CD4-positive, alpha-beta T cell (primary cell): ENCODE data around the gene TNS3. TPM values are rescaled to one million over a fixed set of nuclear protein-coding genes. Genes with fewer than 3 reads are reported as not detected.

Experiments
- ATAC-seq: fragments of 200-7000 bp; cut with Tn5 transposase; one replicate; pipeline ENCODE4 v1.10.0; 2022; ENCODE audit warnings: mild to moderate bottlenecking; ENCODE audit not compliant: poor library complexity
- CTCF ChIA-PET: fragments of 350-600 bp; sonication (Branson Sonifier 250); formaldehyde crosslinking; loops from one replicate; lab custom pipeline; 2021; ENCODE audit warnings: antibody characterized with exemption, inconsistent platforms; lab: Charles Lee
- POLR2A ChIA-PET: fragments of 350-600 bp; sonication (Branson Sonifier 250); formaldehyde crosslinking; loops from one replicate; lab custom pipeline; 2021; ENCODE audit warnings: antibody characterized with exemption, inconsistent platforms; lab: Charles Lee
- DNase-seq, 14 experiments: peaks; one replicate each; pipeline ENCODE4 v3.0.0-alpha.2; 2013 to 2020; ENCODE audit warnings: mixed read lengths in 2 of 14
- H3K27ac ChIP-seq, 2 donors: one replicate each; pipeline versions ENCODE4 v1.5.1 to v1.7.0; 2013; ENCODE audit warnings: low read length in 2 of 2, low read depth in 1 of 2, mild to moderate bottlenecking in 1 of 2
- H3K27me3 ChIP-seq, 2 experiments: 1 replicate in 1 of 2; 2 replicates in 1 of 2; pipeline versions ENCODE4 v1.6.1 to v1.7.0; 2013; ENCODE audit warnings: low read length in 2 of 2, control low read depth in 1 of 2, mild to moderate bottlenecking in 1 of 2, moderate library complexity in 1 of 2; ENCODE audit not compliant: insufficient read depth in 2 of 2, control insufficient read depth in 1 of 2
- H3K36me3 ChIP-seq: one replicate; pipeline ENCODE4 v1.6.1; 2013; ENCODE audit warnings: low read length, control low read depth; ENCODE audit not compliant: insufficient read depth
- H3K4me1 ChIP-seq: one replicate; pipeline ENCODE4 v1.6.1; 2013; ENCODE audit warnings: low read length, control low read depth; ENCODE audit not compliant: insufficient read depth
- H3K4me3 ChIP-seq: one replicate; pipeline ENCODE4 v1.5.1; 2013; ENCODE audit warnings: mild to moderate bottlenecking, low read length, moderate library complexity
- H3K9me3 ChIP-seq, 2 experiments: 1 replicate in 1 of 2; 2 replicates in 1 of 2; pipeline versions ENCODE4 v1.6.1 to v1.7.0; 2013; ENCODE audit warnings: low read length in 2 of 2, mild to moderate bottlenecking in 2 of 2, control low read depth in 1 of 2, moderate library complexity in 1 of 2; ENCODE audit not compliant: control insufficient read depth in 1 of 2, insufficient read depth in 1 of 2
- H3K27ac Mint-ChIP-seq: one replicate; pipeline ENCODE4 v1.8.0; 2020; ENCODE audit warnings: mixed read lengths
- H3K27me3 Mint-ChIP-seq: one replicate; pipeline ENCODE4 v1.8.0; 2021; ENCODE audit warnings: mixed read lengths
- H3K36me3 Mint-ChIP-seq: one replicate; pipeline ENCODE4 v1.8.0; 2021; ENCODE audit warnings: low read depth, mixed read lengths
- H3K4me1 Mint-ChIP-seq: one replicate; pipeline ENCODE4 v1.8.0; 2021; ENCODE audit warnings: low read depth, mixed read lengths
- H3K4me3 Mint-ChIP-seq: one replicate; pipeline ENCODE4 v1.8.0; 2020; ENCODE audit warnings: mild to moderate bottlenecking, mixed read lengths
- H3K9me3 Mint-ChIP-seq: one replicate; pipeline ENCODE4 v1.8.0; 2020; ENCODE audit warnings: mixed read lengths
- CTCF ChIP-seq: fragments of 200-600 bp; IDR thresholded peaks from one replicate; pipeline ENCODE4 v1.8.0; 2022; ENCODE audit warnings: antibody characterized with exemption, mild to moderate bottlenecking
- intact Hi-C, 2 experiments: fragments of 100-400 bp; cut with DNase I in 1 of 2; cut with micrococcal nuclease in 1 of 2; formaldehyde crosslinking; loops; one replicate each; pipeline versions ENCODE4 v1.15.1 to v1.9.0; 2023 to 2025; cut with DNase I, micrococcal nuclease
- total RNA-seq, 174 experiments: library from RNA in 2 of 174; stranded (reverse) in 2 of 174; gene quantifications; one replicate each; pipeline ENCODE4 v1.2.3 and lab custom pipeline; 2021 to 2026

The TNS3 gene
- total RNA-seq, 2 experiments from 2014 or later = 0.16 to 0.47 TPM

DNA sequence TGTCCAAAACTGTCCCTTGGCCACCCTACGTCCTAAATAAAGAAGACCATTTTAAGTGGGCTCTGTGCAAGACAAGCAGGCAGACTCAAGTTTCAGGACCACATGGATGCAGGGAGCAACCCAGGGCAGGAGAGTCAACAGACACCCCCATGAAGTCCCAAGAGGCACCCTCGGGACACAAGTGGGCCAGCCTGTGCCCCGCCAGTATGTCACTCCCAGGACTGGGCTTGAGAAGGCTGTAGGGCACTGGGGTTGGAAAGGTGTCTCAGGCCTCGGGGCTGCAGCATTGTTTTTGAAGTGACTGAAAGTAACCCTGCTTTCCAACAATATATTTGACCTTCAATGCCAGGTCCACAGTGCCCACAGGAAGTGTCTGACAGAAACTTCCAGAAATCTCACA, 157.4 kb downstream of the TNS3 start:
- H3K4me3 ChIP-seq = no peak overlapping the region
- ATAC-seq = no peak
- no peaks in the 10 kb centered on the region for H3K36me3 ChIP-seq
- peaks cover 0 to 6% of the 10 kb centered on the region in 2 experiments for H3K9me3 ChIP-seq
- TF ChIP-seq CTCF = no peak
- Mint-ChIP-seq H3K9me3 (no peaks in the 10 kb centered on the region), H3K4me1 (no peaks in the 10 kb centered on the region), H3K27me3 (no peaks in the 10 kb centered on the region), H3K36me3 (no peaks in the 10 kb centered on the region), H3K4me3 (no peak overlapping the region), H3K27ac (no peak overlapping the region)
- H3K27me3 ChIP-seq = no peaks in the 10 kb centered on the region
- ChIA-PET POLR2A (no interaction called here), CTCF (no interaction called here)
- no peak for DNase-seq
- H3K27ac ChIP-seq = no peak overlapping the region
- no peaks in the 10 kb centered on the region for H3K4me1 ChIP-seq
- intact Hi-C loops = no loop called here

DNA sequence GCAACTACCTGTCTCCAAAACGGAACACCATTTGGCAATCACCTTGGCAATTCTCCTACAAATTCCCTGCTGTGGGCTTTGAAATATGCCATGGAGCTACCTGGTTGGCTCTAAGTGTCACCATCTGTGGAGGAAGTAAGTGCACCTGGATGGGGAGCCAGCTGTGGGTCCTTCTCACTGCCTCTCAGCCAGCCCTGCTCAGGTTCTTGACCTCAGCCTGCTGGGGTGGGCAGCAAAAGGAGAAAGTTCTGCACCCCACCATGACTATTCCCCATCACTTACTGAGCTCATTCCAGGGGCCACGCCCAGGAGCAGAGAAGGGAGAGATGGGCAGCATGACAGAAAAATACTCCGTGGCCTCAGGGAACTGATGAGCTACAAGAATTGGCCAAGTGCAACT, 158.7 kb downstream of the TNS3 start:
- Mint-ChIP-seq H3K27me3 (no peaks in the 10 kb centered on the region), H3K4me1 (no peaks in the 10 kb centered on the region), H3K27ac (no peak overlapping the region), H3K36me3 (no peaks in the 10 kb centered on the region), H3K4me3 (no peak overlapping the region), H3K9me3 (no peaks in the 10 kb centered on the region)
- no peak for TF ChIP-seq CTCF
- Histone ChIP-seq H3K9me3 (peaks cover 0 to 11% of the 10 kb centered on the region in 2 experiments), H3K27me3 (no peaks in the 10 kb centered on the region), H3K27ac (no peak overlapping the region), H3K4me3 (no peak overlapping the region), H3K36me3 (no peaks in the 10 kb centered on the region), H3K4me1 (no peaks in the 10 kb centered on the region)
- no peak for ATAC-seq
- CTCF ChIA-PET = no interaction called here
- intact Hi-C loops = no loop called here
- DNase-seq = no peak
- POLR2A ChIA-PET = no interaction called here

DNA sequence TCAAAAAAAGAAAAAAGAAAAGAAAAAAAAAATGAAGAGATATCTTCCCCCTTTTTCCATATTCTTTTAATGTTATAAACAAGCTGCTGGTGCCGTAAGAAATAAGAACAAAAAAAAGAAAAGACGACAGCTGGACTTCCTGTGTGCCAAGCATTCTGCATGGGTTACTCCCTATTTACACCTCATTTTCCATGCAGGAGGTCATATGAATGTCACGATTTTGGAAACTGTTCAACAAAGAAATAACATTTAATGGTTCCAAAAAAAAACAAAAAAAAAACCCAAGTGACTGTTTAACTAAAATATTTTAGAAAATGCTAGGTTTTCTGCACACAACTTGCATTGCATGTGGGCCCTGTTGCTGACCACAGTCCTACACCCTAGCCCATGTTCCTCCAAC, 159.3 kb downstream of the TNS3 start:
- no peak overlapping the region for H3K27ac ChIP-seq
- H3K9me3 ChIP-seq = peaks cover 0 to 11% of the 10 kb centered on the region in 2 experiments
- no peaks in the 10 kb centered on the region for H3K27me3 Mint-ChIP-seq
- H3K36me3 Mint-ChIP-seq = no peaks in the 10 kb centered on the region
- ATAC-seq (no peak), DNase-seq (no peak)
- H3K27me3 ChIP-seq = no peaks in the 10 kb centered on the region
- H3K36me3 ChIP-seq = no peaks in the 10 kb centered on the region
- no peaks in the 10 kb centered on the region for H3K9me3 Mint-ChIP-seq
- no peak overlapping the region for H3K4me3 ChIP-seq
- H3K4me1 ChIP-seq = no peaks in the 10 kb centered on the region
- no peaks in the 10 kb centered on the region for H3K4me1 Mint-ChIP-seq
- ChIA-PET CTCF (no interaction called here), POLR2A (no interaction called here)
- no peak for TF ChIP-seq CTCF
- intact Hi-C loops = no loop called here
- H3K27ac Mint-ChIP-seq = no peak overlapping the region
- H3K4me3 Mint-ChIP-seq = no peak overlapping the region
